Measurements from ENCODE around the gene ACYP2. TPM values are rescaled to one million over a fixed set of nuclear protein-coding genes. Genes with fewer than 3 reads are reported as not detected.
"Not testable (repeated sequence)": the region's sequence is repeated elsewhere in the genome, so short reads cannot be mapped to it uniquely, and the experiment has no call there.

ACYP2 gene
- total RNA-seq, 4 donors from 2014 or later: 3.7 to 15.1 (median 5.7) TPM

DNA sequence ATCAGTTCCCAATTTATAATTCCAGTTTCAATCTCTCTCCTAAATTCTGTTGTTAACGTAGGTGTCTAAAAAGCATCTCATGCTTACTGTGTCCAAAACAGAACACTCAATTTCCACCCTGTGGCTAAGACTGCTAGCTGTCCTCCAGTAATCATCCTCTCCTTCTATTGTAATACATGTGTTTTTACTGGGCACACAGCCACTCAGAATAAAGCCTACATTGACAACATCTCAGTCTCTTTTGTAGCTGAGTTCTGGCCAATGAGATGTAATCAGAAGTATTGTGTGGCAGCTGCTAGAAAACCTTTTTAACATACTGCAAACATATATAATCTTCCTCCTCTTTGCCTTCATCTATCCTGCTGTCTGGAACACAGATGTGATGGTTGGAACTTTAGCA, 170.0 kb downstream of the ACYP2 start:
- Histone ChIP-seq H3K4me1 (no peaks in the 10 kb centered on the region), H3K27ac (no peak overlapping the region), H3K36me3 (no peaks in the 10 kb centered on the region), H3K27me3 (no peaks in the 10 kb centered on the region), H3K9me3 (no peaks in the 10 kb centered on the region), H3K4me3 (no peak overlapping the region)
- intact Hi-C loops (cut with DNase I): no loop called here
- WGBS, 2 donors: 86 to 100% methylated on average over 1 of the region's 1 CpG
- no peak for DNase-seq
- no peak for TF ChIP-seq POLR2A (IDR thresholded peaks at IDR 0.05)
- TF ChIP-seq, protein P1, sequence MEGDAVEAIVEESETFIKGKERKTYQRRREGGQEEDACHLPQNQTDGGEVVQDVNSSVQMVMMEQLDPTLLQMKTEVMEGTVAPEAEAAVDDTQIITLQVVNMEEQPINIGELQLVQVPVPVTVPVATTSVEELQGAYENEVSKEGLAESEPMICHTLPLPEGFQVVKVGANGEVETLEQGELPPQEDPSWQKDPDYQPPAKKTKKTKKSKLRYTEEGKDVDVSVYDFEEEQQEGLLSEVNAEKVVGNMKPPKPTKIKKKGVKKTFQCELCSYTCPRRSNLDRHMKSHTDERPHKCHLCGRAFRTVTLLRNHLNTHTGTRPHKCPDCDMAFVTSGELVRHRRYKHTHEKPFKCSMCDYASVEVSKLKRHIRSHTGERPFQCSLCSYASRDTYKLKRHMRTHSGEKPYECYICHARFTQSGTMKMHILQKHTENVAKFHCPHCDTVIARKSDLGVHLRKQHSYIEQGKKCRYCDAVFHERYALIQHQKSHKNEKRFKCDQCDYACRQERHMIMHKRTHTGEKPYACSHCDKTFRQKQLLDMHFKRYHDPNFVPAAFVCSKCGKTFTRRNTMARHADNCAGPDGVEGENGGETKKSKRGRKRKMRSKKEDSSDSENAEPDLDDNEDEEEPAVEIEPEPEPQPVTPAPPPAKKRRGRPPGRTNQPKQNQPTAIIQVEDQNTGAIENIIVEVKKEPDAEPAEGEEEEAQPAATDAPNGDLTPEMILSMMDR (IDR thresholded peaks at IDR 0.05): no peak

GRCh38 chr2:54287532-54287931, 172.1 kb downstream of the ACYP2 start:
- WGBS, 2 donors: 56 to 75% methylated on average over 2 of the region's 2 CpGs
- no peaks in the 10 kb centered on the region for H3K4me1 ChIP-seq
- no peaks in the 10 kb centered on the region for H3K36me3 ChIP-seq
- TF ChIP-seq POLR2A (IDR thresholded peaks at IDR 0.05): no peak
- TF ChIP-seq, protein P1 (IDR thresholded peaks at IDR 0.05): no peak
- H3K9me3 ChIP-seq: no peaks in the 10 kb centered on the region
- no peak overlapping the region for H3K27ac ChIP-seq
- DNase-seq: no peak
- intact Hi-C loops (cut with DNase I): no loop called here
- no peak overlapping the region for H3K4me3 ChIP-seq
- no peaks in the 10 kb centered on the region for H3K27me3 ChIP-seq

- no peak overlapping the region for H3K27ac ChIP-seq
- intact Hi-C loops (cut with DNase I): no loop called here
- no peak for DNase-seq
- no peaks in the 10 kb centered on the region for H3K36me3 ChIP-seq
- H3K9me3 ChIP-seq: no peaks in the 10 kb centered on the region
- H3K27me3 ChIP-seq: no peaks in the 10 kb centered on the region
- H3K4me1 ChIP-seq: no peaks in the 10 kb centered on the region
- WGBS, 2 donors: 80 to 83% methylated on average over 21 to 22 of the region's 23 CpGs
- no peak overlapping the region for H3K4me3 ChIP-seq
- TF ChIP-seq POLR2A (IDR thresholded peaks at IDR 0.05): no peak
- TF ChIP-seq, protein P1 (IDR thresholded peaks at IDR 0.05): no peak
These were observed 174.5 kb downstream of the ACYP2 start for GRCh38 chr2:54289917-54290316.

GRCh38 chr2:54290356-54291025, 175.1 kb downstream of the ACYP2 start:
- WGBS, 2 donors: 59 to 61% methylated on average over 9 of the region's 9 CpGs

DNA sequence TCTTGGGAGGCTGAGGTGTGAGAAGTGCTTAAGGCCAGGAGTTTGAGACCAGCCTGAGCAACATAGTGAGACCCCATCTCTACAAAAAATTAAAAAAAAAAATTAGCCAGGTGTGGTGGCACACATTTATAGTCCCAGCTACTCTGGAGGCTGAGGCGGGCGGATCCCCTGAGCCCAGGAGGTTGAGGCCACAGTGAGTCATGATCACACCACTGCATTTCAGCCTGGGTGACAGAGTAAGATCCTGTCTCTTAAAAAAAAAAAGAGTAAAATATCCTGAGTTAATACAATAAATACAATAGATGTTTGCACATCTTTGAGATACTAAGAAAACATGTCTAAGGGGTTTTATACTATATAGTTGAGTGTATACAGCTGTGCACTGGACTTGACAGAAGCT, 179.2 kb downstream of the ACYP2 start:
- H3K36me3 ChIP-seq; H3K4me1 ChIP-seq; DNase-seq; H3K27ac ChIP-seq; H3K9me3 ChIP-seq; H3K27me3 ChIP-seq; intact Hi-C loops (cut with DNase I); H3K4me3 ChIP-seq: not testable (repeated sequence)
- 86 to 100% methylated on average over 2 of the region's 2 CpGs for WGBS, 2 donors

More at GRCh38 chr2:54290356-54291025, 175.1 kb downstream of the ACYP2 start:
- H3K27me3 ChIP-seq: no peaks in the 10 kb centered on the region
- no peaks in the 10 kb centered on the region for H3K9me3 ChIP-seq
- DNase-seq: no peak
- TF ChIP-seq, protein P1 (IDR thresholded peaks at IDR 0.05): no peak
- TF ChIP-seq POLR2A (IDR thresholded peaks at IDR 0.05): no peak
- no peak overlapping the region for H3K4me3 ChIP-seq
- intact Hi-C loops (cut with DNase I): no loop called here
- H3K27ac ChIP-seq: no peak overlapping the region
- H3K4me1 ChIP-seq: no peaks in the 10 kb centered on the region
- H3K36me3 ChIP-seq: no peaks in the 10 kb centered on the region

- no peaks in the 10 kb centered on the region for H3K36me3 ChIP-seq
- H3K4me3 ChIP-seq: no peak overlapping the region
- no peaks in the 10 kb centered on the region for H3K4me1 ChIP-seq
- DNase-seq: no peak
- intact Hi-C loops (cut with DNase I): no loop called here
- WGBS, 2 donors: 78 to 82% methylated on average over 5 of the region's 5 CpGs
- no peak for TF ChIP-seq POLR2A (IDR thresholded peaks at IDR 0.05)
- TF ChIP-seq, protein P1 (IDR thresholded peaks at IDR 0.05): no peak
- no peak overlapping the region for H3K27ac ChIP-seq
- no peaks in the 10 kb centered on the region for H3K27me3 ChIP-seq
- no peaks in the 10 kb centered on the region for H3K9me3 ChIP-seq
These were observed 180.5 kb downstream of the ACYP2 start for GRCh38 chr2:54295911-54296310.

Data from esophagus squamous epithelium (tissue), 5 donors.